Stimulated activated CD8-positive, alpha-beta memory T cell treated with anti-CD3 and anti-CD28 coated beads, Interleukin-15, amount 100 ng/mL, for 1 hour (primary cell): ENCODE data around the gene GOLGA6L10.

Source experiments
- DNase-seq: peaks from one replicate; pipeline ENCODE4 v3.0.0-alpha.2; 2020; ENCODE audit warnings: low read depth

GOLGA6L10 gene

GRCh38 chr15:82298520-82298919 is 50.8 kb downstream of the GOLGA6L10 start:
- no peak for DNase-seq

GRCh38 chr15:82298032-82298431 is 51.2 kb downstream of the GOLGA6L10 start:
- DNase-seq: no peak

GRCh38 chr15:82297546-82297945 is 51.7 kb downstream of the GOLGA6L10 start:
- no peak for DNase-seq

GRCh38 chr15:82294061-82294690 is 55.1 kb downstream of the GOLGA6L10 start:
- no peak for DNase-seq

GRCh38 chr15:82292271-82292670 is 57.0 kb downstream of the GOLGA6L10 start:
- no peak for DNase-seq
